Kidney (tissue), 14 donors: ENCODE data around the gene BICD2. TPM values are rescaled to one million over a fixed set of nuclear protein-coding genes. Genes with fewer than 3 reads are reported as not detected.

ENCODE experiments used
- DNase-seq, 5 donors: peaks; one replicate each; pipeline ENCODE4 v3.0.0-alpha.2; 2013 to 2020
- FAIRE-seq: peaks from 2 replicates; lab custom pipeline; 2012; peaks lifted over from hg19 to GRCh38; lab: Jason Lieb, UNC
- H3K27ac ChIP-seq, 2 donors: one replicate each; pipeline ENCODE4 v1.7.0; 2013; ENCODE audit warnings: low read depth in 2 of 2, low read length in 2 of 2, inconsistent platforms in 1 of 2
- H3K27me3 ChIP-seq: one replicate; pipeline ENCODE4 v1.7.1; 2013; ENCODE audit warnings: low read length, inconsistent platforms; ENCODE audit not compliant: control insufficient read depth, insufficient read depth
- H3K36me3 ChIP-seq, 3 donors: one replicate each; pipeline versions ENCODE4 v1.7.0 to v1.7.1; 2013; ENCODE audit warnings: low read length in 3 of 3, control low read depth in 1 of 3, inconsistent platforms in 1 of 3; ENCODE audit not compliant: insufficient read depth in 3 of 3, control insufficient read depth in 2 of 3
- H3K4me1 ChIP-seq, 3 donors: one replicate each; pipeline versions ENCODE4 v1.7.0 to v1.7.1; 2013; ENCODE audit warnings: low read length in 3 of 3, inconsistent platforms in 1 of 3, low read depth in 1 of 3; ENCODE audit not compliant: control insufficient read depth in 2 of 3, insufficient read depth in 2 of 3
- H3K4me3 ChIP-seq, 3 donors: one replicate each; pipeline versions ENCODE4 v1.7.0 to v1.8.1; 2013; ENCODE audit warnings: low read length in 3 of 3, control low read depth in 1 of 3, inconsistent platforms in 1 of 3
- H3K9ac ChIP-seq, 3 donors: one replicate each; pipeline versions ENCODE4 v1.7.0 to v1.7.1; 2013; ENCODE audit warnings: low read length in 3 of 3, control low read depth in 1 of 3, inconsistent platforms in 1 of 3
- H3K9me3 ChIP-seq, 3 donors: one replicate each; pipeline versions ENCODE4 v1.7.0 to v1.7.1; 2013; ENCODE audit warnings: low read length in 3 of 3, control low read depth in 1 of 3, inconsistent platforms in 1 of 3; ENCODE audit not compliant: control insufficient read depth in 2 of 3, insufficient read depth in 1 of 3
- intact Hi-C: fragments of 100-400 bp; cut with DNase I; formaldehyde crosslinking; loops from one replicate; pipeline ENCODE4 v1.11.1; 2022
- polyA plus RNA-seq: library from polyadenylated mRNA; stranded (reverse); fragments of 350-450 nt; fragmentation: Illumina TruSeq; extraction: RNeasy Lipid Tissue Mini Kit (QIAGEN cat#74804); gene quantifications from one replicate; pipeline ENCODE4 v1.2.3, GENCODE V29; 2014; ENCODE audit warnings: low read depth, low replicate concordance; ENCODE audit not compliant: insufficient read depth
- total RNA-seq: library from RNA; stranded (reverse); fragmentation: NEBNext Ultra II Directional; extraction: Animal tissue kit (Norgen Biotek cat#: 25700); gene quantifications from one replicate; pipeline ENCODE4 v1.2.1, GENCODE V29; 2021
- TF ChIP-seq, protein P1 (sequence below): IDR thresholded peaks from 3 replicates; pipeline ENCODE4 v1.5.1; 2012; ENCODE audit warnings: mild to moderate bottlenecking, moderate library complexity, borderline replicate concordance; ENCODE audit not compliant: insufficient read depth; ENCODE audit errors: extremely low read depth
- donor health status: control.
- donor health status: control.
- donor health status: control.
- donor health status: control.
- donor health status: control.
- donor health status: DM: yes; HTN: yes; CAD: no.
- donor health status: Normal renal cell carcinoma (clear cell type).

Gene BICD2
- total and polyA plus RNA-seq, 2 donors from 2014 or later, result 10.0 to 25.2 TPM

DNA sequence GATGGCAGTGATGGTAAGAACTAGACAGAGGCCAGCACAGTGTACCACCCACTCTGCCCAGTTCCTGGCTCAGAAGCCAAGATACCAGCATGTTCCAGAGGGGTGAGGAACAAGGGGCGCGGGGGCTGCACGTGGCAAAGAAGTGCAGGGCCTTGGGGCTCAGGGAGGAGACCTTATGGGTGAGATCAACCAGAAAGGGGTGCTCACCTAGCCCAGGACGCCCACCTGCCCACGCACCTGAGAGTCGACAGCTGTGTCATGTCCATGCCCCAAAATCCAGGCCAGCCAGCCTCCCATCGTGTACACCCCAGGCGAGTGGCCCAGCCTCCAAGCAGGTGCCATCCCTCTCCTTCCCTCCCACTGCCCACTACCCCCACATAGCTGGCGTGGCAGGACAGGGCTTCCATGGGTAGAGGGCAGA lies 34.9 kb downstream of the BICD2 start:
- Histone ChIP-seq H3K9ac (no peak overlapping the region), H3K9me3 (no peaks in the 10 kb centered on the region), H3K27ac (no peak overlapping the region), H3K36me3 (peaks cover 2 to 22% (median 8%) of the 10 kb centered on the region in 3 donors), H3K4me3 (no peak overlapping the region), H3K4me1 (peaks cover 0 to 12% (median 0%) of the 10 kb centered on the region in 3 donors), H3K27me3 (no peaks in the 10 kb centered on the region)
- TF ChIP-seq, protein P1, sequence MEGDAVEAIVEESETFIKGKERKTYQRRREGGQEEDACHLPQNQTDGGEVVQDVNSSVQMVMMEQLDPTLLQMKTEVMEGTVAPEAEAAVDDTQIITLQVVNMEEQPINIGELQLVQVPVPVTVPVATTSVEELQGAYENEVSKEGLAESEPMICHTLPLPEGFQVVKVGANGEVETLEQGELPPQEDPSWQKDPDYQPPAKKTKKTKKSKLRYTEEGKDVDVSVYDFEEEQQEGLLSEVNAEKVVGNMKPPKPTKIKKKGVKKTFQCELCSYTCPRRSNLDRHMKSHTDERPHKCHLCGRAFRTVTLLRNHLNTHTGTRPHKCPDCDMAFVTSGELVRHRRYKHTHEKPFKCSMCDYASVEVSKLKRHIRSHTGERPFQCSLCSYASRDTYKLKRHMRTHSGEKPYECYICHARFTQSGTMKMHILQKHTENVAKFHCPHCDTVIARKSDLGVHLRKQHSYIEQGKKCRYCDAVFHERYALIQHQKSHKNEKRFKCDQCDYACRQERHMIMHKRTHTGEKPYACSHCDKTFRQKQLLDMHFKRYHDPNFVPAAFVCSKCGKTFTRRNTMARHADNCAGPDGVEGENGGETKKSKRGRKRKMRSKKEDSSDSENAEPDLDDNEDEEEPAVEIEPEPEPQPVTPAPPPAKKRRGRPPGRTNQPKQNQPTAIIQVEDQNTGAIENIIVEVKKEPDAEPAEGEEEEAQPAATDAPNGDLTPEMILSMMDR, result no peak
- intact Hi-C loops, result no loop called here
- peak in 1 of 5 donors; percentile 8 for DNase-seq
- FAIRE-seq, result no peak

DNA sequence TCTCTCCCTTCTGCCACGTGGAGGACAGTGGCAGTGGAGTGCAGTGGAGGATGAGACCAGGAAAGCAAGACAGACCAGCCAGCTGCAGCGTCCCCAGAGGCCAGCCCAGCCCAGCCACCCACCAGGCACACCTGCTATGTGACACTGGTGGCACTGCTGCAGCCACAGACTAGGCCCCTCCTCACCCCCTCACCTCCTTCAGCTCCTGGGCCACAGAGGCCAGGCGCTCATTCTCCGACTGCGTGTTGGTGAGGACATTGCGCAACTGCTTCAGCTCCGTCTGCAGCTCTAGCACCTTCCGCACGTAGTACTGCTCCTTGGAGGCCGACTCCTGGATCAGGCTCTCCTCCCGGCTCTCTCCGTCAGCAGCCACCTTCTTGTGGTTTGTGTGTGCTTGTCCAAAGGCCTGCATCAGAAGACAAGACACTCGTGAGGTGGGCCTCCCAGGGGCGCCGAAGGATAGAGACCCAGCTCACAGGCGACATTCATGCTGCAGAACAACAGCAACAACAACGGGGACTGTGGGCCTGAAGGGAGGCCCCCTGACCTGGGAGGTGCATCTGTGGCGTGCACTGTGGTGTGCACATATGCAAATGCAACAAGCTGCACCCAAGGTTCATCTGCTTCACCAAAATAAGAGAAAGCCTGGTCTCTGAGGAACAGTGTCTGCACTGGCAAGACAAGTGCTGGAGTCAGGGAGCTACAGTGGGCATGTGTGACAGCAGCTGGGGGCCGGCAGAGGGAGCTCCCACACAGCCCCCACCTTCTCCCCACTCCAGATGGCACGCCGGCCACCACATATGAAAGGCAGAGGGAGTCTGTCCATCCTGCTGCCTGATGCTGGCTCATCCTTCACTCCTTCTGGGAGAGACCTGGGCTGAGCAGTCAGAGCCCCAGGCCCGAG lies 35.5 kb downstream of the BICD2 start:
- no peak overlapping the region for H3K27ac ChIP-seq
- H3K9me3 ChIP-seq, result no peaks in the 10 kb centered on the region
- peaks cover 0 to 12% (median 0%) of the 10 kb centered on the region in 3 donors for H3K4me1 ChIP-seq
- intact Hi-C loops, result no loop called here
- DNase-seq (peak in 3 of 5 donors; percentile 11 to 62 (median 16)), FAIRE-seq (no peak)
- no peak overlapping the region for H3K4me3 ChIP-seq
- TF ChIP-seq, protein P1, result peak; percentile 20
- peaks cover 2 to 22% (median 8%) of the 10 kb centered on the region in 3 donors for H3K36me3 ChIP-seq
- no peaks in the 10 kb centered on the region for H3K27me3 ChIP-seq
- H3K9ac ChIP-seq, result no peak overlapping the region

DNA sequence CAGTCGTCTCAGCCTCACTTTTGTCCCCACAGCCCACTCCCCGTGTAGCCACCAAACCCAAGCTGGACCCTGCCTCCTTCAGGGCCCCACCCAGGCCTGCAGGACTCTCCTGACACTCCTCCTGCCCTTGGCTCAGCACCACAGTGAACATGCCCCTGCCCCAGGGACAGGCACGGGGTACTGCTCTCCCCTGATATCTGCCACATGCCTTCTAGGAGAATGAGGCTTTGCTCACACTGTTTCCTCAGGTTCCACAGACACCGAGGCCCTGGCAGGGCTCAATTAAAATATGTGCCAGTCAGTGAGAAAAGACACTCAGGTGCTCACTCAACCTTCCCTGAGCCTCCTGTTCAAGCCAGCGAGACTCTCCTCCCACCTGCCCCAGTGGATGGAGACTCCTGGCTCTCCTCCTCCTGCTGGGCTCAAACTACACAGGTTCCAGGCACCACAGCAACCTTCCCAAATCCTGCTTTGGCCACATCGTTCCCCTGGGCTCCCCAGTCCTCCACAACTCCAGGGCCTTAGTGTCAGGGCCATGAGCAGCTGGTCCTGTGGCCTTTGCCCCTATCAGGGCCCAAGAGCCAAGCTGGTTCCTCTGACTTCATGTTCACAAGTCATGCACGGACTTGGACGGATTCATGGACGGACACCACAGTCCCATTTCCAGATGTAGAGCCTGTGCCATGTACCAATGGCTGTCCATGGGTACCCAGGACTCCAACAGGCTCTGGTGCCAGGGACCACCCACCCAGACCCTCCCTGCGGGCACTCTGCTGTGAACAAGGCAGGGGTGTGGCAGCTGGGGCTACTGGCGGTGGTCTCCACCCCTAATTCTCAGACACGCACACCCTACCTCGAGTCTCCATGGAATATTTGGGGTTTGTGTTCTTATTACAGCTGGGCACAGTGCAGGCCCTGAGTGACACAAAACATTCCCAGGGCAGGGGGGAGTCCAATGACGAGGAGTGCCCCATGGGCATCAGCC lies 36.6 kb downstream of the BICD2 start:
- Histone ChIP-seq H3K27me3 (no peaks in the 10 kb centered on the region), H3K4me1 (peaks cover 0 to 12% (median 0%) of the 10 kb centered on the region in 3 donors), H3K27ac (no peak overlapping the region), H3K9me3 (no peaks in the 10 kb centered on the region), H3K4me3 (no peak overlapping the region), H3K9ac (no peak overlapping the region), H3K36me3 (peaks cover 2 to 22% (median 8%) of the 10 kb centered on the region in 3 donors)
- DNase-seq (peak in 2 of 5 donors; percentile 8 to 37), FAIRE-seq (no peak)
- TF ChIP-seq, protein P1, result no peak
- intact Hi-C loops, result no loop called here
